Endothelial cell of umbilical vein (primary cell): ENCODE measurements around the gene CASK. TPM values are rescaled to one million over a fixed set of nuclear protein-coding genes. Genes with fewer than 3 reads are reported as not detected.

Experiments
- BruUV-seq: library from RNA; stranded (reverse); fragments of 400-500 nt; replicated peaks from 2 replicates; lab custom pipeline; 2021; lab: Mats Ljungman, UMichigan
- CTCF ChIA-PET: fragments of 300-600, 350-600 bp; sonication (Branson Sonifier 250); formaldehyde crosslinking; loops from one replicate; lab custom pipeline; 2021; ENCODE audit warnings: antibody characterized with exemption, inconsistent platforms; lab: Charles Lee
- POLR2A ChIA-PET: fragments of 300-600, 350-600 bp; sonication (Branson Sonifier 250); formaldehyde crosslinking; loops from one replicate; lab custom pipeline; 2021; ENCODE audit warnings: antibody characterized with exemption, inconsistent platforms; lab: Charles Lee
- DNase-seq: peaks from one replicate; pipeline ENCODE4 v3.0.0-alpha.2; 2011; ENCODE audit warnings: low read depth, low spot score
- FAIRE-seq: peaks from 2 replicates; lab custom pipeline; 2011; peaks lifted over from hg19 to GRCh38; lab: Jason Lieb, UNC
- H2AFZ ChIP-seq: 2 replicates; pipeline ENCODE4 v1.6.0; 2012; ENCODE audit warnings: low read depth, low read length, control low read depth, inconsistent platforms
- H3K27ac ChIP-seq: 2 replicates; pipeline ENCODE4 v1.5.1; 2011; ENCODE audit warnings: low read depth, mild to moderate bottlenecking, control low read depth, low read length, moderate library complexity; ENCODE audit not compliant: insufficient read depth
- H3K27me3 ChIP-seq, 2 experiments: 2 replicates each; pipeline versions ENCODE4 v1.6.0 to v1.6.1; 2011; ENCODE audit warnings: low read length in 2 of 2, mixed read lengths in 1 of 2; ENCODE audit not compliant: control insufficient read depth in 2 of 2, insufficient read depth in 2 of 2
- H3K36me3 ChIP-seq, 2 experiments: 2 replicates in 1 of 2; 3 replicates in 1 of 2; pipeline ENCODE4 v1.5.1; 2011; ENCODE audit warnings: low read length in 2 of 2, mild to moderate bottlenecking in 1 of 2, moderate library complexity in 1 of 2; ENCODE audit not compliant: control insufficient read depth in 2 of 2, insufficient read depth in 2 of 2; ENCODE audit errors: extremely low read depth in 1 of 2
- H3K4me1 ChIP-seq: 3 replicates; pipeline ENCODE4 v1.5.1; 2011; ENCODE audit warnings: mild to moderate bottlenecking, low read length; ENCODE audit not compliant: control insufficient read depth, insufficient read depth; ENCODE audit errors: extremely low read depth
- H3K4me2 ChIP-seq: 2 replicates; pipeline ENCODE4 v1.6.1; 2011; ENCODE audit warnings: low read length, control low read depth, mixed read lengths; ENCODE audit not compliant: insufficient read depth
- H3K4me3 ChIP-seq, 3 experiments: fragments of 200-600 bp in 1 of 3; sonication (generic), shearing (Covaris generic) in 1 of 3; replicated peaks in 1 of 3; 2 replicates each; pipeline ENCODE4 v1.5.1; 2011 to 2016; ENCODE audit warnings: control low read depth in 3 of 3, low read length in 3 of 3, mild to moderate bottlenecking in 2 of 3, inconsistent platforms in 1 of 3, low read depth in 1 of 3, moderate library complexity in 1 of 3; ENCODE audit not compliant: insufficient read depth in 1 of 3
- H3K79me2 ChIP-seq: 2 replicates; pipeline ENCODE4 v1.6.0; 2012; ENCODE audit warnings: low read length, inconsistent platforms; ENCODE audit not compliant: control insufficient read depth, insufficient read depth
- H3K9ac ChIP-seq: replicated peaks from 2 replicates; pipeline ENCODE3; 2011; ENCODE audit warnings: low read length, control low read depth; ENCODE audit not compliant: insufficient read depth; ENCODE audit errors: extremely low read depth
- H3K9me1 ChIP-seq: replicated peaks from 3 replicates; pipeline ENCODE4 v1.6.0; 2011; ENCODE audit warnings: mild to moderate bottlenecking, low read length; ENCODE audit not compliant: control insufficient read depth, insufficient read depth; ENCODE audit errors: extremely low read depth
- H3K9me3 ChIP-seq: replicated peaks from 2 replicates; pipeline ENCODE4 v1.5.1; 2012; ENCODE audit warnings: low read length, inconsistent platforms; ENCODE audit not compliant: control insufficient read depth, insufficient read depth
- H4K20me1 ChIP-seq: replicated peaks from 2 replicates; pipeline ENCODE3; 2011; ENCODE audit warnings: mild to moderate bottlenecking, low read length; ENCODE audit not compliant: control insufficient read depth, insufficient read depth; ENCODE audit errors: extremely low read depth
- FOS ChIP-seq: IDR thresholded peaks from 2 replicates; pipeline ENCODE4 v1.6.1; 2011; ENCODE audit warnings: mild to moderate bottlenecking, low read length, moderate library complexity, borderline replicate concordance; ENCODE audit not compliant: insufficient read depth
- GATA2 ChIP-seq: IDR thresholded peaks from 2 replicates; pipeline ENCODE4 v1.7.0; 2011; ENCODE audit warnings: low read depth, mild to moderate bottlenecking, moderate library complexity, mixed read lengths, low read length; ENCODE audit not compliant: insufficient read length, insufficient read depth
- JUN ChIP-seq: IDR thresholded peaks from 2 replicates; pipeline ENCODE4 v1.6.1; 2011; ENCODE audit warnings: borderline replicate concordance, low read depth; ENCODE audit not compliant: insufficient read length, insufficient read depth
- MAX ChIP-seq: IDR thresholded peaks from 2 replicates; pipeline ENCODE4 v1.6.1; 2011; ENCODE audit not compliant: insufficient read depth, insufficient read length
- MYC ChIP-seq: IDR thresholded peaks from one replicate; pipeline ENCODE4 v1.6.1; 2011; ENCODE audit warnings: mild to moderate bottlenecking, low read depth, low read length
- POLR2A ChIP-seq: IDR thresholded peaks from 2 replicates; pipeline ENCODE4 v1.6.1; 2012; ENCODE audit warnings: low read depth, mild to moderate bottlenecking, control low read depth, low read length
- POLR2AphosphoS5 ChIP-seq: IDR thresholded peaks from 2 replicates; pipeline ENCODE4 v1.6.1; 2012; ENCODE audit warnings: low read depth, mild to moderate bottlenecking, control low read depth, low read length, moderate library complexity; ENCODE audit not compliant: insufficient read depth
- dilution Hi-C: fragments of 300-500 bp; cut with MboI; formaldehyde crosslinking; loops from one replicate; pipeline ENCODE4 v1.15.0; 2019; ENCODE audit warnings: low sequenced_read_pairs; ENCODE audit not compliant: extremely low pct_ligation_motif_present
- intact Hi-C: fragments of 100-400 bp; cut with micrococcal nuclease; formaldehyde crosslinking; loops from one replicate; pipeline ENCODE4 v1.10.0; 2022
- polyA plus RNA-seq, 4 experiments: library from polyadenylated mRNA; depleted of rRNA in 3 of 4; stranded (reverse) in 3 of 4; unstranded in 1 of 4; fragments of >200 nt; gene quantifications; 2 replicates each; pipeline versions ENCODE4 v1.2.1 to v1.2.3, GENCODE V29; 2011 to 2012; ENCODE audit warnings: missing spikeins in 1 of 4
- total RNA-seq: library from RNA; stranded (reverse); gene quantifications from 2 replicates; pipeline ENCODE4 v1.2.3, GENCODE V29; 2021
- TF ChIP-seq, protein P1 (sequence below), 2 donors: IDR thresholded peaks; 1 replicate in 1 of 2; 2 replicates in 1 of 2; pipeline ENCODE4 v1.5.1; 2011; ENCODE audit warnings: low read length in 2 of 2, mild to moderate bottlenecking in 2 of 2, moderate library complexity in 2 of 2, control low read depth in 1 of 2, inconsistent platforms in 1 of 2, low read depth in 1 of 2; ENCODE audit not compliant: insufficient read depth in 1 of 2; ENCODE audit errors: extremely low read depth in 1 of 2

CASK gene
- total and polyA plus RNA-seq, 2 donors (not counting 3 experiments of a cell fraction or from before 2014, with no cell fraction given) = 6.4 to 30.4 TPM

DNA sequence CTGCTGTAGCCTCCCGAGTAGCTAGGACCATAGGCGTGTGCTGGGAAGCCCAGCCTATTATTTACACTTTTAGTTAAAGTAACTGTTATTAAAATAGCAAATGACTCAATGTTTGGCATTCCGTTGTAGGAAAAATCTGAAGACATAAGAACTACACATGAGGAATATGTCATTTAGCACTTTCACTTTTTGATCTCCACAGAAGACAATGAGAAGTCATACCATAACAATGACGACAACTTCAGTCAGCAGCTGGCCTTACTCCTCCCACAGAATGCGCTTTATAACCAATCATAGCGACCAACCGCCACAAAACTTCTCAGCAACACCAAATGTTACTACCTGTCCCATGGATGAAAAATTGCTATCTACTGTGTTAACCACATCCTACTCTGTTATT lies 227.9 kb downstream of the CASK start:
- Histone ChIP-seq H2AFZ (no peak overlapping the region), H3K79me2 (no peaks in the 10 kb centered on the region), H3K9me1 (no peaks in the 10 kb centered on the region), H3K9ac (no peak overlapping the region), H3K4me2 (no peak overlapping the region), H3K9me3 (no peaks in the 10 kb centered on the region), H4K20me1 (no peaks in the 10 kb centered on the region), H3K27me3 (no peaks in the 10 kb centered on the region), H3K4me3 (no peak overlapping the region), H3K36me3 (no peaks in the 10 kb centered on the region), H3K4me1 (no peaks in the 10 kb centered on the region), H3K27ac (no peak overlapping the region)
- intact Hi-C loops = no loop called here
- ChIA-PET POLR2A (no interaction called here), CTCF (no interaction called here)
- DNase-seq (no peak), FAIRE-seq (no peak)
- no TSS peak for BruUV-seq
- TF ChIP-seq GATA2 (no peak), MAX (no peak), MYC (no peak), FOS (no peak), POLR2A (no peak), JUN (no peak), POLR2AphosphoS5 (no peak)
- TF ChIP-seq, protein P1, sequence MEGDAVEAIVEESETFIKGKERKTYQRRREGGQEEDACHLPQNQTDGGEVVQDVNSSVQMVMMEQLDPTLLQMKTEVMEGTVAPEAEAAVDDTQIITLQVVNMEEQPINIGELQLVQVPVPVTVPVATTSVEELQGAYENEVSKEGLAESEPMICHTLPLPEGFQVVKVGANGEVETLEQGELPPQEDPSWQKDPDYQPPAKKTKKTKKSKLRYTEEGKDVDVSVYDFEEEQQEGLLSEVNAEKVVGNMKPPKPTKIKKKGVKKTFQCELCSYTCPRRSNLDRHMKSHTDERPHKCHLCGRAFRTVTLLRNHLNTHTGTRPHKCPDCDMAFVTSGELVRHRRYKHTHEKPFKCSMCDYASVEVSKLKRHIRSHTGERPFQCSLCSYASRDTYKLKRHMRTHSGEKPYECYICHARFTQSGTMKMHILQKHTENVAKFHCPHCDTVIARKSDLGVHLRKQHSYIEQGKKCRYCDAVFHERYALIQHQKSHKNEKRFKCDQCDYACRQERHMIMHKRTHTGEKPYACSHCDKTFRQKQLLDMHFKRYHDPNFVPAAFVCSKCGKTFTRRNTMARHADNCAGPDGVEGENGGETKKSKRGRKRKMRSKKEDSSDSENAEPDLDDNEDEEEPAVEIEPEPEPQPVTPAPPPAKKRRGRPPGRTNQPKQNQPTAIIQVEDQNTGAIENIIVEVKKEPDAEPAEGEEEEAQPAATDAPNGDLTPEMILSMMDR (IDR thresholded peaks at IDR 0.05; ENCODE audit: extremely low read depth in 1 of 2, insufficient read depth in 1 of 2, low read depth in 1 of 2, low read length in 2 of 2) = no peak
- dilution Hi-C loops = no loop called here
